OCI-LY1 (cell line): ENCODE results near the gene CLEC5A.

Source experiments
- H2AFZ ChIP-seq: fragments of 200-600 bp; sonication (generic), shearing (Covaris generic); 2 replicates; pipeline ENCODE4 v1.6.0; 2014; ENCODE audit warnings: antibody characterized with exemption, mild to moderate bottlenecking, low read length
- H3F3A ChIP-seq: fragments of 200-600 bp; sonication (generic), shearing (Covaris generic); 2 replicates; pipeline ENCODE4 v1.6.0; 2014; ENCODE audit warnings: mild to moderate bottlenecking, antibody characterized with exemption, low read length, moderate library complexity; ENCODE audit not compliant: insufficient read depth
- H3K27ac ChIP-seq: fragments of 200-600 bp; sonication (generic); 2 replicates; pipeline ENCODE4 v1.5.1; 2014; ENCODE audit warnings: low read length, mixed run types, mild to moderate bottlenecking, low read depth; ENCODE audit not compliant: poor library complexity, severe bottlenecking
- H3K27me3 ChIP-seq: fragments of 200-600 bp; sonication (generic); 2 replicates; pipeline ENCODE4 v1.6.0; 2014; ENCODE audit warnings: antibody characterized with exemption, mild to moderate bottlenecking, low read length, moderate library complexity; ENCODE audit not compliant: insufficient read depth
- H3K36me3 ChIP-seq: fragments of 200-600 bp; sonication (generic); 2 replicates; pipeline ENCODE4 v1.6.1; 2014; ENCODE audit warnings: mild to moderate bottlenecking, antibody characterized with exemption, low read length, moderate library complexity, mixed read lengths; ENCODE audit not compliant: insufficient read depth
- H3K4me1 ChIP-seq: fragments of 200-600 bp; sonication (generic); 2 replicates; pipeline ENCODE4 v1.5.1; 2014; ENCODE audit warnings: mild to moderate bottlenecking, low read length, moderate library complexity; ENCODE audit not compliant: insufficient read depth, severe bottlenecking
- H3K4me2 ChIP-seq: fragments of 200-600 bp; sonication (generic), shearing (Covaris generic); 2 replicates; pipeline ENCODE4 v1.6.1; 2014; ENCODE audit warnings: low read length
- H3K4me3 ChIP-seq: fragments of 200-600 bp; sonication (generic); 2 replicates; pipeline ENCODE4 v1.5.1; 2014; ENCODE audit warnings: low read length, low read depth, mild to moderate bottlenecking, mixed read lengths; ENCODE audit not compliant: poor library complexity, severe bottlenecking
- H3K79me2 ChIP-seq: fragments of 200-600 bp; shearing (Covaris generic); 2 replicates; pipeline ENCODE4 v1.6.1; 2016; ENCODE audit warnings: mixed run types, low read length, mixed read lengths; ENCODE audit not compliant: insufficient read depth
- H3K9ac ChIP-seq: fragments of 200-600 bp; sonication (generic), shearing (Covaris generic); 2 replicates; pipeline ENCODE4 v1.6.1; 2014; ENCODE audit warnings: mild to moderate bottlenecking, low read length, mixed read lengths
- H3K9me2 ChIP-seq: fragments of 200-600 bp; sonication (generic), shearing (Covaris generic); 2 replicates; pipeline ENCODE4 v1.6.1; 2014; ENCODE audit warnings: low read depth, mild to moderate bottlenecking, low read length, mixed read lengths
- H3K9me3 ChIP-seq: fragments of 200-600 bp; shearing (Covaris generic); 2 replicates; pipeline ENCODE4 v1.6.1; 2014; ENCODE audit warnings: low read length, mixed read lengths
- H4K20me1 ChIP-seq: fragments of 200-600 bp; sonication (generic), shearing (Covaris generic); 2 replicates; pipeline ENCODE4 v1.6.0; 2016; ENCODE audit warnings: mild to moderate bottlenecking, low read length; ENCODE audit not compliant: insufficient read depth
- EZH2 ChIP-seq: fragments of 200-600 bp; sonication (generic), shearing (Covaris generic); IDR thresholded peaks from 2 replicates; pipeline ENCODE4 v1.8.0; 2017; ENCODE audit warnings: borderline replicate concordance, mixed run types, mild to moderate bottlenecking, antibody characterized with exemption, low read length, moderate library complexity, mixed read lengths
- TF ChIP-seq, protein P1 (sequence below): fragments of 200-600 bp; sonication (generic), shearing (Covaris generic); IDR thresholded peaks from 2 replicates; pipeline ENCODE4 v1.5.1; 2017; ENCODE audit warnings: mild to moderate bottlenecking, antibody characterized with exemption, low read length, moderate library complexity, mixed read lengths

Gene CLEC5A

DNA sequence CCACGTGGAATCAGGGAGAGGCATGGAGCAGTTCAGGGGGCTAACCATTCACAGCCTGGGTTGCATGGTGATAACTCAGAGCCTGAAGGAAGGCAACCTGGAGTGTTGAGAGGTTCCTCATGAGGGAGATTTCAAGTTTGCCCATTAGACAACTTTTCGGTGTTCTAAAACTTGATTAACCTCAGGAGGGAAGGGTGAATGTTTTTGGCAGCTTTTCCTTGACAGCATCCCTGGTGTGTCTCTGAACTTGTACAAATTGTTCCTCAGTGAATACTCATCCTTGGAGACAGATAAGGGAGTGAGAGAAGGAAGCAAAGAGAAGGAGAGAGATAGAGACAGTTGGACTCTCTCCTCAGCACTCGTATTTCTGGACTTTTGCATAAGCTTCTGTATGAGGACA lies 30.7 kb downstream of the CLEC5A start, which contains the start of gene OR9A4:
Gene OR9A4, plus strand, starts transcription at position 301 of the 400 bp plus-strand sequence. CDS start 2,477 bp downstream, outside the sequence.
- H3K4me2 ChIP-seq = no peak within 1 kb of the TSS
- H3K27me3 ChIP-seq = no peaks in the 10 kb centered on the region
- H3K9me3 ChIP-seq = no peaks in the 10 kb centered on the region

GRCh38 chr7:141915565-141915964 lies 31.2 kb downstream of the CLEC5A start:
- Histone ChIP-seq H3K36me3 (no peaks in the 10 kb centered on the region), H4K20me1 (no peaks in the 10 kb centered on the region), H3K9me3 (no peaks in the 10 kb centered on the region), H3F3A (no peaks in the 10 kb centered on the region), H3K27me3 (no peaks in the 10 kb centered on the region), H3K79me2 (no peaks in the 10 kb centered on the region), H3K4me2 (no peak overlapping the region), H3K4me3 (no peak overlapping the region), H3K27ac (no peak overlapping the region), H2AFZ (no peak overlapping the region), H3K9me2 (no peaks in the 10 kb centered on the region), H3K4me1 (no peaks in the 10 kb centered on the region), H3K9ac (no peak overlapping the region)
- TF ChIP-seq, protein P1, sequence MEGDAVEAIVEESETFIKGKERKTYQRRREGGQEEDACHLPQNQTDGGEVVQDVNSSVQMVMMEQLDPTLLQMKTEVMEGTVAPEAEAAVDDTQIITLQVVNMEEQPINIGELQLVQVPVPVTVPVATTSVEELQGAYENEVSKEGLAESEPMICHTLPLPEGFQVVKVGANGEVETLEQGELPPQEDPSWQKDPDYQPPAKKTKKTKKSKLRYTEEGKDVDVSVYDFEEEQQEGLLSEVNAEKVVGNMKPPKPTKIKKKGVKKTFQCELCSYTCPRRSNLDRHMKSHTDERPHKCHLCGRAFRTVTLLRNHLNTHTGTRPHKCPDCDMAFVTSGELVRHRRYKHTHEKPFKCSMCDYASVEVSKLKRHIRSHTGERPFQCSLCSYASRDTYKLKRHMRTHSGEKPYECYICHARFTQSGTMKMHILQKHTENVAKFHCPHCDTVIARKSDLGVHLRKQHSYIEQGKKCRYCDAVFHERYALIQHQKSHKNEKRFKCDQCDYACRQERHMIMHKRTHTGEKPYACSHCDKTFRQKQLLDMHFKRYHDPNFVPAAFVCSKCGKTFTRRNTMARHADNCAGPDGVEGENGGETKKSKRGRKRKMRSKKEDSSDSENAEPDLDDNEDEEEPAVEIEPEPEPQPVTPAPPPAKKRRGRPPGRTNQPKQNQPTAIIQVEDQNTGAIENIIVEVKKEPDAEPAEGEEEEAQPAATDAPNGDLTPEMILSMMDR = no peak
- no peak for TF ChIP-seq EZH2

More for the DNA sequence above, 30.7 kb downstream of the CLEC5A start, which contains the start of gene OR9A4:
- Histone ChIP-seq H3K9me2 (no peaks in the 10 kb centered on the region), H3K9ac (no peak within 1 kb of the TSS), H3K36me3 (no peaks in the 10 kb centered on the region), H2AFZ (no peak within 1 kb of the TSS), H4K20me1 (no peaks in the 10 kb centered on the region), H3K4me1 (no peaks in the 10 kb centered on the region), H3K79me2 (no peaks in the 10 kb centered on the region), H3K4me3 (no peak within 1 kb of the TSS), H3F3A (no peaks in the 10 kb centered on the region), H3K27ac (no peak within 1 kb of the TSS)
- no peak for TF ChIP-seq EZH2
- TF ChIP-seq, protein P1 = no peak

DNA sequence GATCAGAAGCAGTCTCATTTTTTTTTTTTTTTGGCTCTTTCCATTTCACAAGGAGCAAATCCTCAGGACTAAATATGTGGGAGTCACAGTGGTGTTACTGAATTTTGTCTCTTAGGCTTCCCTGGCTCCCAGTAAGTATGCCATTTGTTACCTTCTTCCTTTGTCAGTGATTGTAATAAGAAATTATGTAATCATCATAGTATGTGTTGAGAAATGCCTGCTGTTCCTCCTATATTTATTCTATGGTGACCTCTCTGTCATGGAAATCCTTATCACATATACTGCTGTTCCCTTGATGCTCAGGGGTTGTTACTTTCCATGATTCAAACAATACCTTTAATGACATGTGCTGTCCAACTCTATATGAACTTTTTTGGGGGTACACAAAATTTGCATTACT lies 35.4 kb downstream of the CLEC5A start:
- Histone ChIP-seq H3K4me2 (no peak overlapping the region), H3K9me3 (no peaks in the 10 kb centered on the region), H3K4me3 (no peak overlapping the region), H3K27me3 (no peaks in the 10 kb centered on the region), H3K27ac (no peak overlapping the region), H2AFZ (no peak overlapping the region), H3K79me2 (no peaks in the 10 kb centered on the region), H3F3A (no peaks in the 10 kb centered on the region), H3K4me1 (no peaks in the 10 kb centered on the region), H4K20me1 (no peaks in the 10 kb centered on the region), H3K9me2 (no peaks in the 10 kb centered on the region), H3K9ac (no peak overlapping the region), H3K36me3 (no peaks in the 10 kb centered on the region)
- TF ChIP-seq EZH2 = no peak
- TF ChIP-seq, protein P1 = no peak
